GM12873 (cell line): ENCODE results near the gene MARCHF9.

ENCODE experiments used
- CTCF ChIP-seq: IDR thresholded peaks from 2 replicates; pipeline ENCODE4 v1.5.1; 2012; ENCODE audit warnings: low read depth, mild to moderate bottlenecking, moderate library complexity, low read length, control low read depth; ENCODE audit not compliant: insufficient read depth; ENCODE audit errors: missing control alignments

Gene MARCHF9

GRCh38 chr12:57754411-57755193, at the start of gene MARCHF9:
MARCHF9 (plus strand) TSS chr12:57755103; CDS start chr12:57755529, 426 bp downstream.
- no peak for TF ChIP-seq CTCF

GRCh38 chr12:57707250-57707649, 47.7 kb upstream of the MARCHF9 start:
- TF ChIP-seq CTCF = no peak

GRCh38 chr12:57708296-57708695, 46.6 kb upstream of the MARCHF9 start:
- no peak for TF ChIP-seq CTCF

GRCh38 chr12:57712701-57713100, 42.2 kb upstream of the MARCHF9 start:
- no peak for TF ChIP-seq CTCF

- no peak for TF ChIP-seq CTCF
Observed at GRCh38 chr12:57713209-57713608, 41.7 kb upstream of the MARCHF9 start.

- TF ChIP-seq CTCF = no peak
Observed at GRCh38 chr12:57715786-57716185, 39.1 kb upstream of the MARCHF9 start.

GRCh38 chr12:57716305-57716704, 38.6 kb upstream of the MARCHF9 start:
- no peak for TF ChIP-seq CTCF
